ENCODE data around the gene AMZ1.

The AMZ1 gene
- total RNA-seq = 11.3 reads per million, percentile 34 among the genes with 10 or more reads in this experiment

GRCh38 chr7:2687881-2688318, at the start of gene AMZ1:
AMZ1 (plus strand) TSS chr7:2688202; CDS start chr7:2700452, 12,250 bp downstream.
- no peak for DNase-seq

GRCh38 chr7:2638224-2638991, 49.6 kb upstream of the AMZ1 start:
- no peak for DNase-seq

GRCh38 chr7:2639181-2639681, 48.8 kb upstream of the AMZ1 start:
- DNase-seq = no peak

GRCh38 chr7:2639695-2640481, 48.1 kb upstream of the AMZ1 start:
- no peak for DNase-seq

GRCh38 chr7:2640482-2640830, 47.5 kb upstream of the AMZ1 start:
- no peak for DNase-seq

GRCh38 chr7:2640846-2641316, 47.1 kb upstream of the AMZ1 start:
- no peak for DNase-seq

GRCh38 chr7:2641406-2642393, 46.3 kb upstream of the AMZ1 start:
- DNase-seq = no peak

GRCh38 chr7:2643386-2644219, 44.4 kb upstream of the AMZ1 start:
- no peak for DNase-seq

- DNase-seq = no peak
Observed at GRCh38 chr7:2644220-2644561, 43.8 kb upstream of the AMZ1 start.

GRCh38 chr7:2644562-2645273, 43.3 kb upstream of the AMZ1 start:
- DNase-seq = no peak

GRCh38 chr7:2645274-2645868, 42.6 kb upstream of the AMZ1 start:
- DNase-seq = no peak

GRCh38 chr7:2646336-2646679, 41.7 kb upstream of the AMZ1 start:
- no peak for DNase-seq

- DNase-seq = no peak
Observed at GRCh38 chr7:2646680-2647571, 41.1 kb upstream of the AMZ1 start.

- no peak for DNase-seq
Observed at GRCh38 chr7:2647594-2648172, 40.3 kb upstream of the AMZ1 start.

- no peak for DNase-seq
Observed at GRCh38 chr7:2649139-2649838, 38.7 kb upstream of the AMZ1 start.

GRCh38 chr7:2649991-2650390, 38.0 kb upstream of the AMZ1 start:
- no peak for DNase-seq

GRCh38 chr7:2650451-2650850, 37.6 kb upstream of the AMZ1 start:
- no peak for DNase-seq

- DNase-seq = no peak
Observed at GRCh38 chr7:2651336-2651735, 36.7 kb upstream of the AMZ1 start.
